Vagina (tissue), 2 donors: Measurements from ENCODE around the gene ZNF500. TPM values are rescaled to one million over a fixed set of nuclear protein-coding genes. Genes with fewer than 3 reads are reported as not detected.

Experiments
- DNase-seq, 2 donors: peaks; one replicate each; pipeline ENCODE4 v3.0.0-alpha.2; 2017; ENCODE audit errors: extremely low spot score in 2 of 2
- H3K27ac ChIP-seq: fragments of 200-600 bp; sonication (generic); one replicate; pipeline ENCODE4 v1.5.1; 2019
- H3K27me3 ChIP-seq: fragments of 200-600 bp; sonication (generic); one replicate; pipeline ENCODE4 v1.5.1; 2019
- H3K36me3 ChIP-seq, 2 donors: fragments of 200-600 bp; sonication (generic); one replicate each; pipeline ENCODE4 v1.5.1; 2017 to 2019
- H3K4me1 ChIP-seq: fragments of 200-600 bp; sonication (generic); one replicate; pipeline ENCODE4 v1.5.1; 2019
- H3K4me3 ChIP-seq, 2 donors: fragments of 200-600 bp; sonication (generic); 1 replicate in 1 of 2; 2 replicates in 1 of 2; pipeline ENCODE4 v1.5.1; 2016 to 2019
- H3K9me3 ChIP-seq: fragments of 200-600 bp; sonication (generic); one replicate; pipeline ENCODE4 v1.5.1; 2019
- POLR2A ChIP-seq, 2 donors: fragments of 450-650 bp; IDR thresholded peaks; one replicate each; pipeline ENCODE4 v1.6.1; 2017; ENCODE audit warnings: antibody characterized with exemption in 2 of 2, mild to moderate bottlenecking in 2 of 2, moderate library complexity in 2 of 2
- POLR2AphosphoS5 ChIP-seq, 2 donors: sonication (generic); formaldehyde crosslinking; IDR thresholded peaks; one replicate each; pipeline ENCODE4 v1.9.0; 2017; ENCODE audit warnings: antibody characterized with exemption in 2 of 2, mild to moderate bottlenecking in 2 of 2, low read depth in 1 of 2; ENCODE audit not compliant: insufficient read depth in 1 of 2
- intact Hi-C: fragments of 100-400 bp; cut with DNase I; formaldehyde crosslinking; loops from one replicate; pipeline ENCODE4 v1.15.1; 2023
- total RNA-seq: library from RNA; depleted of rRNA; stranded (reverse); fragments of >200 nt; gene quantifications from one replicate; pipeline ENCODE4 v1.2.3, GENCODE V29; 2016
- TF ChIP-seq, protein P1 (sequence below), 3 experiments: fragments of 450-650 bp in 2 of 3; fragments of 200-600 bp in 1 of 3; sonication (generic) in 1 of 3; IDR thresholded peaks; one replicate each; pipeline ENCODE4 v1.5.1; 2017 to 2019; ENCODE audit warnings: antibody characterized with exemption in 3 of 3, mild to moderate bottlenecking in 2 of 3, moderate library complexity in 2 of 3

Gene ZNF500
- total RNA-seq, 1 donor from 2014 or later, result 11.0 TPM

DNA sequence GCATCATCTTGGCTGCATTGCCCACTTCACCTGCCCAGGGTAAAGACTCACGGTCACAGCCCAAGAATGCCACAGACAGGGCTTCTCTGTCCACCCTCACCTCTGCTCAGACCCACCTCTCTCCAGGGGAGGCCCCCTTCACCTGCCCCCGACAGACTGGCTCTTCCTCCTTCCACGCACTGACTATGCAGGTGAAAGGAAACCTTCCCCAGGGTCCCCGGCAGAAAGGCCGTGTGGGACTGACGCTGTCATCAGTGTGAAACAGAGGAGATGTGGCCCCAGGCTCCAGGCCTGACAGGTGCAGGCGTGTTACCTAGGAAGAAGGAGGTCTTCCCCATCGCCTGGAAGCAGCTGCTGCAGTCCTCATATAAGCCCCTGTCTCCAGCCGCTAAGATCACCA, 44.8 kb upstream of the ZNF500 start:
- no peak for DNase-seq
- intact Hi-C loops, result no loop called here
- peaks cover 0 to 83% of the 10 kb centered on the region in 2 donors for H3K36me3 ChIP-seq
- H3K4me3 ChIP-seq, result no peak overlapping the region
- TF ChIP-seq POLR2AphosphoS5 (IDR thresholded peaks at IDR 0.05; ENCODE audit: insufficient read depth in 1 of 2, low read depth in 1 of 2) (no peak), POLR2A (IDR thresholded peaks at IDR 0.05) (no peak)
- TF ChIP-seq, protein P1, sequence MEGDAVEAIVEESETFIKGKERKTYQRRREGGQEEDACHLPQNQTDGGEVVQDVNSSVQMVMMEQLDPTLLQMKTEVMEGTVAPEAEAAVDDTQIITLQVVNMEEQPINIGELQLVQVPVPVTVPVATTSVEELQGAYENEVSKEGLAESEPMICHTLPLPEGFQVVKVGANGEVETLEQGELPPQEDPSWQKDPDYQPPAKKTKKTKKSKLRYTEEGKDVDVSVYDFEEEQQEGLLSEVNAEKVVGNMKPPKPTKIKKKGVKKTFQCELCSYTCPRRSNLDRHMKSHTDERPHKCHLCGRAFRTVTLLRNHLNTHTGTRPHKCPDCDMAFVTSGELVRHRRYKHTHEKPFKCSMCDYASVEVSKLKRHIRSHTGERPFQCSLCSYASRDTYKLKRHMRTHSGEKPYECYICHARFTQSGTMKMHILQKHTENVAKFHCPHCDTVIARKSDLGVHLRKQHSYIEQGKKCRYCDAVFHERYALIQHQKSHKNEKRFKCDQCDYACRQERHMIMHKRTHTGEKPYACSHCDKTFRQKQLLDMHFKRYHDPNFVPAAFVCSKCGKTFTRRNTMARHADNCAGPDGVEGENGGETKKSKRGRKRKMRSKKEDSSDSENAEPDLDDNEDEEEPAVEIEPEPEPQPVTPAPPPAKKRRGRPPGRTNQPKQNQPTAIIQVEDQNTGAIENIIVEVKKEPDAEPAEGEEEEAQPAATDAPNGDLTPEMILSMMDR (IDR thresholded peaks at IDR 0.05), result no peak
- H3K9me3 ChIP-seq, result no peaks in the 10 kb centered on the region
- no peaks in the 10 kb centered on the region for H3K4me1 ChIP-seq
- no peak overlapping the region for H3K27ac ChIP-seq
- H3K27me3 ChIP-seq, result no peaks in the 10 kb centered on the region

DNA sequence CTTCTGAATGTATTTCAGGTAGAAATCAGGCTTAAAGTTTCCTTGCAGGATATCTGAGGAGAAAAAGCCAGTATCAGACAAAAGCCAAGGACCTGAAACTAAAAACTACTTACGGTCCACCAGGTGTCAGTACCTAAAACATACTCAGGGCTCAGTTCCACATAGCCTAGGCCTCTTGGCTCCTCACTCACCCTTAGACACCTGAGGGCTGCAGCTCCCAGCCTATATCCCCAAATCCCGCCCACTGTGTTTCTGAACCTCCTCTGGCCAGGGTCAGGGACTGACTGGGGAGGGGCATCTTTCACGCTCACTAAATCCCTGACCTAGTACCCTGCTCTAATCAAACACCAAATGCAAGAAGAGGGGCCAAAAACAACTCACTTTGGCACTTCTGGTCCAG, 44.3 kb upstream of the ZNF500 start:
- intact Hi-C loops, result no loop called here

DNA sequence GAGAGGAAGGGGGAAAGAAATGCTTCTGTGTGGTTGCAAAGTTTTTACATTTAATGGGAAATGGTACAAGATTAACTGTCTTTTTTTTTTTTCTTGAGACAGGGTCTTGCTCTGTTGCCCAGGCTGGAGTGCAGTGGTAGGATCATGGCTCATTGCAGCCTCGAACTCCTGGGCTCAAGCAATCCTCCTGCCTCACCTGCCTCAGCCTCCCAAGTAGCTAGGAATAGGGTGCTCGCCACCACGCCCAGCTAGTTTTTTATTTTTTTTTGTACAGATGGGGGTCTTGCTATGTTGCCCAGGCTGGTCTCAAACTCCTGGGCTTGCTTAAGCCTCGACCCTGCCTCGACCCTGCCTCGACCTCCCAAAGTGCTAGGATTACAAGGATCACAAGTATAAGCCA, 39.3 kb upstream of the ZNF500 start:
- no peak for TF ChIP-seq POLR2A (IDR thresholded peaks at IDR 0.05)
- TF ChIP-seq, protein P1 (IDR thresholded peaks at IDR 0.05), result no peak
- TF ChIP-seq POLR2AphosphoS5 (IDR thresholded peaks at IDR 0.05; ENCODE audit: insufficient read depth in 1 of 2, low read depth in 1 of 2), result no peak
- H3K36me3 ChIP-seq, result peaks cover 0 to 48% of the 10 kb centered on the region in 2 donors
- no peak overlapping the region for H3K27ac ChIP-seq
- H3K27me3 ChIP-seq, result no peaks in the 10 kb centered on the region
- no peak for DNase-seq
- no peaks in the 10 kb centered on the region for H3K9me3 ChIP-seq
- peaks cover 15% of the 10 kb centered on the region for H3K4me1 ChIP-seq
- intact Hi-C loops, result no loop called here
- no peak overlapping the region for H3K4me3 ChIP-seq

More for the DNA sequence above, 44.3 kb upstream of the ZNF500 start:
- no peak for DNase-seq
- peaks cover 0 to 81% of the 10 kb centered on the region in 2 donors for H3K36me3 ChIP-seq
- no peaks in the 10 kb centered on the region for H3K4me1 ChIP-seq
- H3K4me3 ChIP-seq, result no peak overlapping the region
- no peaks in the 10 kb centered on the region for H3K27me3 ChIP-seq
- no peak for TF ChIP-seq POLR2A (IDR thresholded peaks at IDR 0.05)
- TF ChIP-seq POLR2AphosphoS5 (IDR thresholded peaks at IDR 0.05; ENCODE audit: insufficient read depth in 1 of 2, low read depth in 1 of 2), result no peak
- TF ChIP-seq, protein P1 (IDR thresholded peaks at IDR 0.05), result no peak
- no peak overlapping the region for H3K27ac ChIP-seq
- H3K9me3 ChIP-seq, result no peaks in the 10 kb centered on the region

DNA sequence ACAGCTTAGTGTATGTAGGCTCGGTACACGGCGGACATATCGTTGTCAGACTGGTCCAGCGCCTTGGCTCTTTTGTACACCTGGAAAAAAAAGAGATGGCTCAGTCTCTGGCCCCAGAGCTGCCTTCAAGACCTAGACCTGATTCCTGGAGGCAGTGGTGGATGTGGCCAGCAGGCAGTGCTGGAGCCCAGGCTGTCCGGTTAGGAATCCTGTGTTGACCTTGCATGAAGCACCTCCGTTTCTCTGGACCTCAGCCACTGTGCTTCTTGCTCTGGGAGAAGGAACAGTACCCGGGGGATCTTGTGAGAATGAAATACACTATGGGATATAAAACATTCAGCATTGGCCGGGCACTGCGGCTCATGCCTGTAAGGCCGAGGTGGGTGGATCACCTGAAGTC, 38.3 kb upstream of the ZNF500 start:
- no peak overlapping the region for H3K4me3 ChIP-seq
- TF ChIP-seq POLR2AphosphoS5 (IDR thresholded peaks at IDR 0.05; ENCODE audit: insufficient read depth in 1 of 2, low read depth in 1 of 2) (no peak), POLR2A (IDR thresholded peaks at IDR 0.05) (no peak)
- TF ChIP-seq, protein P1 (IDR thresholded peaks at IDR 0.05), result no peak
- no peaks in the 10 kb centered on the region for H3K27me3 ChIP-seq
- no peak overlapping the region for H3K27ac ChIP-seq
- H3K9me3 ChIP-seq, result no peaks in the 10 kb centered on the region
- intact Hi-C loops, result no loop called here
- peaks cover 0 to 39% of the 10 kb centered on the region in 2 donors for H3K36me3 ChIP-seq
- peaks cover 26% of the 10 kb centered on the region for H3K4me1 ChIP-seq
- no peak for DNase-seq

DNA sequence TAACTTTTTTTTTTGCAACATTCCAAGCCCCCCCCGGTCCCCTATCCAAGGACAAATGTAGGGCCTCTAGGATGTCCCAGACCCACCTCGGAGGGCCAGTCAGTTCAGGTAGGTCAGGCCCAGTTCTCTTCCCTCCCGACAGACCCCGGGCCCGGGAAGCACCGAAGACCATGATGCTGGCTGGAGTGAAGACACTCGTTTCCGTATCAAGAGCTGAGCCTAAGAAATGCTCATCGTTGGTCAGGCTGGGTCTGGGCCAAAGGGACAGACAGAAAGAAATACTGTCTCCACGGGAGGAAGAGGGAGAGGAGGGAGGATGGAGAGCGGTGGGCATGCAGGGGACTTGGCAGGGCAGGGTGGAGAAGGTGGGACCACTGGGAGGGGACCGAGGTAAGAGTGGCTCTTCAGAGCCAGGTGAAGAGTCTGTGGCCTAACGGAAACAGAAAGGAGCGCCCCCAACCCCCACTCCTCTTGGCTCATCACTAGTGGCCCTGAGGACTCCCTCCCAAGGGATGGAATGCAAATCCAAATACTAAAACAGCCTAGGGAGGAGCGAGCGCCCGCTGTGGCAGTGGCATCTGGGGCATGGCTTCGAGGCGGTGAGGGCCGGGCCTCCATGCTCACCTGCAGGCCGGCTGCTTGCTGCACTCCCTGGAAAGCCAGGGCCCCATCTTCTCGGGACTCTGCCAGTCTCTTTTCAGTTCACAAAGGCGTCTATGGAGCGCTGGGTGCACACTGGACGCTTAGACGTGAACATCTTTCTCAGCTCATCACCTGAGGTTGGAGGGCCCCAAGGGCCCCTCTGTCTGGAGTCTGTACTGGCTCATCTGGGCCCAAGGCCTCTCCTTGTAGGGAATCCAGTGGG, 37.2 kb upstream of the ZNF500 start:
- intact Hi-C loops, result no loop called here
- Histone ChIP-seq H3K4me3 (no peak overlapping the region), H3K27me3 (no peaks in the 10 kb centered on the region), H3K27ac (no peak overlapping the region), H3K4me1 (peaks cover 30% of the 10 kb centered on the region), H3K9me3 (no peaks in the 10 kb centered on the region), H3K36me3 (peaks cover 0 to 28% of the 10 kb centered on the region in 2 donors)
- DNase-seq, result no peak
- TF ChIP-seq POLR2AphosphoS5 (IDR thresholded peaks at IDR 0.05; ENCODE audit: insufficient read depth in 1 of 2, low read depth in 1 of 2) (no peak), POLR2A (IDR thresholded peaks at IDR 0.05) (no peak)
- TF ChIP-seq, protein P1 (IDR thresholded peaks at IDR 0.05), result no peak
